ENCODE data around the gene CASP5. TPM values are rescaled to one million over a fixed set of nuclear protein-coding genes. Genes with fewer than 3 reads are reported as not detected.
"Not testable (repeated sequence)": the region's sequence is repeated elsewhere in the genome, so short reads cannot be mapped to it uniquely, and the experiment has no call there.

CASP5 gene
- total RNA-seq (ENCODE audit: low replicate concordance) = not detected in 2 replicates

GRCh38 chr11:105023003-105023402, at the start of gene CASP5:
TSS of gene CASP5 (minus strand) at chr11:105023168. CDS start at chr11:105023136, 32 bp downstream.
- TF ChIP-seq, protein P1, sequence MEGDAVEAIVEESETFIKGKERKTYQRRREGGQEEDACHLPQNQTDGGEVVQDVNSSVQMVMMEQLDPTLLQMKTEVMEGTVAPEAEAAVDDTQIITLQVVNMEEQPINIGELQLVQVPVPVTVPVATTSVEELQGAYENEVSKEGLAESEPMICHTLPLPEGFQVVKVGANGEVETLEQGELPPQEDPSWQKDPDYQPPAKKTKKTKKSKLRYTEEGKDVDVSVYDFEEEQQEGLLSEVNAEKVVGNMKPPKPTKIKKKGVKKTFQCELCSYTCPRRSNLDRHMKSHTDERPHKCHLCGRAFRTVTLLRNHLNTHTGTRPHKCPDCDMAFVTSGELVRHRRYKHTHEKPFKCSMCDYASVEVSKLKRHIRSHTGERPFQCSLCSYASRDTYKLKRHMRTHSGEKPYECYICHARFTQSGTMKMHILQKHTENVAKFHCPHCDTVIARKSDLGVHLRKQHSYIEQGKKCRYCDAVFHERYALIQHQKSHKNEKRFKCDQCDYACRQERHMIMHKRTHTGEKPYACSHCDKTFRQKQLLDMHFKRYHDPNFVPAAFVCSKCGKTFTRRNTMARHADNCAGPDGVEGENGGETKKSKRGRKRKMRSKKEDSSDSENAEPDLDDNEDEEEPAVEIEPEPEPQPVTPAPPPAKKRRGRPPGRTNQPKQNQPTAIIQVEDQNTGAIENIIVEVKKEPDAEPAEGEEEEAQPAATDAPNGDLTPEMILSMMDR (IDR thresholded peaks at IDR 0.05; ENCODE audit: insufficient read depth, low read length) = no peak
- DNase-seq (ENCODE audit: low read depth) = no peak
- H3K4me3 ChIP-seq (ENCODE audit: low read depth, low read length) = no peak within 1 kb of the TSS

- H3K4me3 ChIP-seq (ENCODE audit: low read depth, low read length); DNase-seq (ENCODE audit: low read depth): not testable (repeated sequence)
Observed at GRCh38 chr11:105072080-105072479, 49.1 kb upstream of the CASP5 start.

- no peak overlapping the region for H3K4me3 ChIP-seq (ENCODE audit: low read depth, low read length)
- TF ChIP-seq, protein P1 (IDR thresholded peaks at IDR 0.05; ENCODE audit: insufficient read depth, low read length) = no peak
- DNase-seq (ENCODE audit: low read depth) = no peak
Observed at GRCh38 chr11:105071089-105071732, 48.2 kb upstream of the CASP5 start.

GRCh38 chr11:105070306-105070705, 47.3 kb upstream of the CASP5 start:
- H3K4me3 ChIP-seq (ENCODE audit: low read depth, low read length) = no peak overlapping the region
- TF ChIP-seq, protein P1 (IDR thresholded peaks at IDR 0.05; ENCODE audit: insufficient read depth, low read length) = no peak
- no peak for DNase-seq (ENCODE audit: low read depth)

- not testable (repeated sequence) for DNase-seq (ENCODE audit: low read depth); H3K4me3 ChIP-seq (ENCODE audit: low read depth, low read length)
Observed at GRCh38 chr11:105069749-105070148, 46.8 kb upstream of the CASP5 start.

DNA sequence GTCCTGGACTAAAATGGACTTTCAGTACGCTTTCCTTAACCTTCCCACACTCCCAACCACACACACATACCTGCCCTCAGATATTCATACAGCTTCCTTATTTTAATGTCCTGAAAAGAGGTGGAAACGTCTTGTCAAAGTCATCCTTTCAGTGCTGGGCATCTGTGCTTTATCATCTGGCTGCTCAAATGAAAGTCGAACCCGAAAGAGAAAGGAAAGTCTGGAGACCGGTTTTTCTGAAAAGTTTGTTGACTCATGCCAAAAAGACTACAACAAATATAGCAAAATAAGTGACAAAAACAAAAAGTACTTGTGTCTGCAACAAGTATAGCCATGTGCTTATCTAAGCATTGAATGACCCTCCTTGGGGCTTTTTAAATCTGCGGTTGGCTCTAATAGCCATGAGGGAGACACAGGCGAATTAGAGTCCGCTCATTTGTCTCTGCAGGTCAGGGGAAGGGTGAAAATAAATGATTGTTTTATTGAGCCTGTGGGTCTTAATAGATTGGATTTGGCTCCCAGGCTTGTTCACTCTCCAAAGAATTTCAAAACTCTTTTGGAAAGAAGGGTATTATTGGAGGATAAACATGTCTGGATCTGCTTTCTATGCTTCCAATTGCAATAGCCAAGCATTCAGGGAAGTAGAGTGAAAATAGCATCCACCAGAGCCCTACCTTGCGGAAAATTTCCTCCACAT, 40.4 kb upstream of the CASP5 start:
- not testable (repeated sequence) for H3K4me3 ChIP-seq (ENCODE audit: low read depth, low read length); DNase-seq (ENCODE audit: low read depth)

GRCh38 chr11:105057432-105057831, 34.5 kb upstream of the CASP5 start:
- no peak for DNase-seq (ENCODE audit: low read depth)
- H3K4me3 ChIP-seq (ENCODE audit: low read depth, low read length) = no peak overlapping the region
- TF ChIP-seq, protein P1 (IDR thresholded peaks at IDR 0.05; ENCODE audit: insufficient read depth, low read length) = no peak

DNA sequence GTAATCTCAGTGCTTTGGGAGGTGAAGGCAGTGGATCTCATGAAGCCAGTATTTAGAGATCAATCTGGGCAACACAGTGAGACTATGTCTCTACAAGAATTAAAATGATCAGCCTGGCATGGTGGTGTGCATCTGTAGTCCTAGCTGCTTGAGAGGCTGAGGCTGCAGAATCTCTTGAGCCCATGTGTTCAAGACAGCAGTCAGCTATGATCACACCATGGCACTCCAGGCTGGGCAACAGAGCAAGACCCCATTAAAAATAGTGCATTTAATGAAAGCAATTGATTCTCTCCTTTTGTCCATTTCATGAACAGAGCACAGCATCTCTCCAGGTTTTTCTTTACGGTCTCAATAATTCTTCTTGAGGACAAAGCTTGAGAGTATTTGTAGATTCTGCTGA, 33.5 kb upstream of the CASP5 start:
- H3K4me3 ChIP-seq (ENCODE audit: low read depth, low read length) = no peak overlapping the region
- TF ChIP-seq, protein P1 (IDR thresholded peaks at IDR 0.05; ENCODE audit: insufficient read depth, low read length) = no peak
- DNase-seq (ENCODE audit: low read depth) = no peak
